K562 (cell line): Measurements from ENCODE around the gene SLC26A11. TPM values are rescaled to one million over a fixed set of nuclear protein-coding genes. Genes with fewer than 3 reads are reported as not detected.

Source experiments
- E2F6 ChIP-seq, 2 experiments: IDR thresholded peaks; 2 replicates each; pipeline ENCODE4 v1.6.1; 2011; ENCODE audit warnings: borderline replicate concordance in 1 of 2, control low read depth in 1 of 2, low read depth in 1 of 2, low read length in 1 of 2, mild to moderate bottlenecking in 1 of 2, mixed read lengths in 1 of 2, moderate library complexity in 1 of 2; ENCODE audit not compliant: insufficient read depth in 1 of 2, insufficient read length in 1 of 2, poor library complexity in 1 of 2, severe bottlenecking in 1 of 2; ENCODE audit errors: extremely low read depth in 1 of 2
- ETV5 ChIP-seq: sonication (generic); formaldehyde crosslinking; IDR thresholded peaks from 2 replicates; pipeline ENCODE4 v1.4.0; 2020; ENCODE audit warnings: low read depth, mild to moderate bottlenecking, missing genetic modification reagents
- MTA1 ChIP-seq: fragments of 450-650 bp; IDR thresholded peaks from 2 replicates; pipeline ENCODE4 v1.6.1; 2017; ENCODE audit warnings: borderline replicate concordance
- NFYB ChIP-seq: IDR thresholded peaks from 2 replicates; pipeline ENCODE4 v1.6.1; 2011; ENCODE audit warnings: mild to moderate bottlenecking, moderate library complexity; ENCODE audit not compliant: insufficient read length; ENCODE audit errors: extremely low read depth
- PRDM10 ChIP-seq: fragments of 450-650 bp; IDR thresholded peaks from 2 replicates; pipeline ENCODE4 v1.6.1; 2018; ENCODE audit not compliant: partially characterized antibody
- SMAD3 ChIP-seq: fragments of 450-650 bp; formaldehyde crosslinking; conservative IDR thresholded peaks from 2 replicates; pipeline ENCODE4 v1.4.0; 2020; ENCODE audit warnings: mild to moderate bottlenecking
- ZBTB2 ChIP-seq: fragments of 450-650 bp; IDR thresholded peaks from 2 replicates; pipeline ENCODE4 v1.6.1; 2016; ENCODE audit warnings: antibody characterized with exemption
- ZNF586 ChIP-seq: fragments of 450-650 bp; formaldehyde crosslinking; conservative IDR thresholded peaks from 2 replicates; pipeline ENCODE4 v1.4.0; 2020; ENCODE audit warnings: mild to moderate bottlenecking, moderate library complexity
- ZNF639 ChIP-seq, 2 experiments: fragments of 200-800 bp in 1 of 2; sonication (Bioruptor generic) in 1 of 2; sonication (generic) in 1 of 2; formaldehyde crosslinking in 1 of 2; IDR thresholded peaks in 1 of 2; conservative IDR thresholded peaks in 1 of 2; 2 replicates each; pipeline versions ENCODE4 v1.5.0 to v1.6.1; 2016 to 2020; ENCODE audit warnings: missing compliant biosample characterization in 1 of 2, missing genetic modification characterization in 1 of 2, missing genetic modification reagents in 1 of 2
- polyA plus RNA-seq, 8 experiments: library from polyadenylated mRNA; depleted of rRNA in 4 of 8; stranded (reverse) in 5 of 8; unstranded in 3 of 8; fragments of >200 nt; fragmentation: Nextera tagmentation in 2 of 8; fragmentation: Illumina TruSeq in 1 of 8; extraction: Ambion mirVana in 2 of 8; extraction: Trizol in 1 of 8; gene quantifications; 2 replicates each; pipeline versions ENCODE4 v1.2.1 to v1.2.3, GENCODE V29; 2011 to 2014; ENCODE audit warnings: inconsistent platforms in 1 of 8, missing spikeins in 1 of 8
- total RNA-seq, 7 experiments: library from RNA; depleted of rRNA in 6 of 7; stranded (reverse); fragments of >200 nt in 6 of 7; fragmentation: Illumina TruSeq in 2 of 7; extraction: Trizol in 2 of 7; gene quantifications; 2 replicates each; pipeline versions ENCODE4 v1.2.1 to v1.2.3, GENCODE V29; 2011 to 2021; ENCODE audit warnings: low replicate concordance in 1 of 7

Gene SLC26A11
- total and polyA plus RNA-seq, 9 of the 15 experiments (the other 6 are each of a cell fraction or from before 2014, with no cell fraction given) = 0.06 to 3.1 (median 1.2) TPM; not detected in 1

- TF ChIP-seq E2F6 (IDR thresholded peaks at IDR 0.05; ENCODE audit: borderline replicate concordance in 1 of 2, extremely low read depth in 1 of 2, insufficient read depth in 1 of 2, insufficient read length in 1 of 2, low read depth in 1 of 2, low read length in 1 of 2, poor library complexity in 1 of 2, severe bottlenecking in 1 of 2) = no peak
- TF ChIP-seq MTA1 = peak; percentile 82
- peak; percentile 86; the same call in 1 of the 2 replicates for TF ChIP-seq ZBTB2
- TF ChIP-seq NFYB = no peak
- no peak for TF ChIP-seq ZNF586 (CRISPR knock-in tag)
- no peak for TF ChIP-seq PRDM10
- no peak for TF ChIP-seq SMAD3 (CRISPR knock-in tag)
- no peak for TF ChIP-seq ETV5 (CRISPR knock-in tag)
- TF ChIP-seq ZNF639 (CRISPR knock-in tag; conservative IDR thresholded peaks at IDR 0.05 in 1 of 2, IDR thresholded peaks at IDR 0.05 in 1 of 2) = no peak
These were observed 49.2 kb downstream of the SLC26A11 start (continued) for GRCh38 chr17:80269405-80269807.
